H9 (cell line): ENCODE results near the gene ST6GALNAC2. TPM values are rescaled to one million over a fixed set of nuclear protein-coding genes. Genes with fewer than 3 reads are reported as not detected.

Experiments
- DNase-seq: peaks from one replicate; pipeline ENCODE4 v3.0.0-alpha.2; 2017
- H2AFZ ChIP-seq: one replicate; pipeline ENCODE4 v1.6.1; 2013; ENCODE audit warnings: mild to moderate bottlenecking, low read length, control low read depth, moderate library complexity
- H2AK5ac ChIP-seq: 2 replicates; pipeline ENCODE4 v1.6.1; 2013; ENCODE audit warnings: low read length, control low read depth, mixed read lengths; ENCODE audit not compliant: insufficient read length
- H2BK120ac ChIP-seq: one replicate; pipeline ENCODE4 v1.6.1; 2013; ENCODE audit warnings: low read depth, mild to moderate bottlenecking, low read length, control low read depth, inconsistent platforms; ENCODE audit not compliant: poor library complexity, severe bottlenecking
- H2BK12ac ChIP-seq: 2 replicates; pipeline ENCODE4 v1.6.1; 2013; ENCODE audit warnings: low read length, control low read depth, mixed read lengths, low read depth; ENCODE audit not compliant: insufficient read length
- H2BK15ac ChIP-seq: 2 replicates; pipeline ENCODE4 v1.6.1; 2013; ENCODE audit warnings: low read depth, low read length, control low read depth
- H2BK20ac ChIP-seq: one replicate; pipeline ENCODE4 v1.6.1; 2013; ENCODE audit warnings: low read depth, mild to moderate bottlenecking, low read length, control low read depth, inconsistent platforms; ENCODE audit not compliant: poor library complexity, severe bottlenecking
- H2BK5ac ChIP-seq: 2 replicates; pipeline ENCODE4 v1.6.1; 2013; ENCODE audit warnings: low read length, control low read depth, mixed read lengths; ENCODE audit not compliant: insufficient read length
- H3K14ac ChIP-seq: 2 replicates; pipeline ENCODE4 v1.6.1; 2013; ENCODE audit warnings: low read length, control low read depth; ENCODE audit not compliant: insufficient read depth
- H3K18ac ChIP-seq: 2 replicates; pipeline ENCODE4 v1.6.1; 2013; ENCODE audit warnings: low read depth, mild to moderate bottlenecking, mixed read lengths, low read length, control low read depth; ENCODE audit not compliant: insufficient read length
- H3K23ac ChIP-seq: 2 replicates; pipeline ENCODE4 v1.6.1; 2013; ENCODE audit warnings: low read length, control low read depth, mixed read lengths, low read depth; ENCODE audit not compliant: insufficient read length
- H3K23me2 ChIP-seq: 2 replicates; pipeline ENCODE4 v1.6.1; 2013; ENCODE audit warnings: low read depth, mild to moderate bottlenecking, mixed read lengths, low read length, control low read depth; ENCODE audit not compliant: insufficient read length, poor library complexity, severe bottlenecking
- H3K27ac ChIP-seq: 2 replicates; pipeline ENCODE4 v1.5.1; 2013; ENCODE audit warnings: low read length, control low read depth, mixed read lengths, low read depth; ENCODE audit not compliant: insufficient read length
- H3K27me3 ChIP-seq: 2 replicates; pipeline ENCODE4 v1.6.1; 2013; ENCODE audit warnings: low read length, control low read depth, inconsistent platforms; ENCODE audit not compliant: insufficient read depth
- H3K4ac ChIP-seq: 2 replicates; pipeline ENCODE4 v1.6.1; 2013; ENCODE audit warnings: low read depth, mild to moderate bottlenecking, control low read depth, inconsistent platforms, low read length, moderate library complexity
- H3K4me1 ChIP-seq: 2 replicates; pipeline ENCODE4 v1.6.1; 2013; ENCODE audit warnings: low read length, control low read depth, inconsistent platforms; ENCODE audit not compliant: insufficient read depth
- H3K4me2 ChIP-seq: 2 replicates; pipeline ENCODE4 v1.6.1; 2013; ENCODE audit warnings: low read length, control low read depth, mixed read lengths; ENCODE audit not compliant: insufficient read length, insufficient read depth
- H3K56ac ChIP-seq: 2 replicates; pipeline ENCODE4 v1.6.1; 2013; ENCODE audit warnings: low read depth, mild to moderate bottlenecking, mixed read lengths, low read length, control low read depth; ENCODE audit not compliant: insufficient read length
- H3K79me1 ChIP-seq: 2 replicates; pipeline ENCODE4 v1.6.1; 2013; ENCODE audit warnings: low read depth, mild to moderate bottlenecking, moderate library complexity, low read length, control low read depth, inconsistent platforms; ENCODE audit not compliant: insufficient read depth, poor library complexity, severe bottlenecking
- H3K79me2 ChIP-seq: 2 replicates; pipeline ENCODE4 v1.6.1; 2013; ENCODE audit warnings: low read length, control low read depth, inconsistent platforms; ENCODE audit not compliant: insufficient read depth
- H3K9ac ChIP-seq: 2 replicates; pipeline ENCODE4 v1.6.1; 2013; ENCODE audit warnings: low read length, control low read depth, mixed read lengths; ENCODE audit not compliant: insufficient read length; ENCODE audit errors: extremely low read depth
- H3K9me3 ChIP-seq: one replicate; pipeline ENCODE4 v1.6.1; 2013; ENCODE audit warnings: low read depth, low read length, inconsistent platforms; ENCODE audit not compliant: control insufficient read depth
- H3T11ph ChIP-seq: one replicate; pipeline ENCODE4 v1.6.1; 2013; ENCODE audit warnings: mild to moderate bottlenecking, low read length, control low read depth, inconsistent platforms
- H4K20me1 ChIP-seq: one replicate; pipeline ENCODE4 v1.6.1; 2013; ENCODE audit not compliant: control insufficient read depth, insufficient read length, insufficient read depth
- H4K5ac ChIP-seq: 2 replicates; pipeline ENCODE4 v1.6.1; 2013; ENCODE audit warnings: low read depth, mild to moderate bottlenecking, mixed read lengths, low read length, control low read depth; ENCODE audit not compliant: insufficient read length
- H4K8ac ChIP-seq: replicated peaks from 2 replicates; pipeline ENCODE4 v1.6.1; 2013; ENCODE audit warnings: low read length, control low read depth, mixed read lengths, low read depth; ENCODE audit not compliant: insufficient read length
- H4K91ac ChIP-seq: 2 replicates; pipeline ENCODE4 v1.6.1; 2013; ENCODE audit warnings: low read depth, mild to moderate bottlenecking, moderate library complexity, mixed read lengths, low read length, control low read depth; ENCODE audit not compliant: insufficient read length
- H3K27ac Mint-ChIP-seq, 3 experiments: 2 replicates in 2 of 3; 3 replicates in 1 of 3; pipeline ENCODE4 v1.8.0; 2020 to 2021; ENCODE audit warnings: mixed read lengths in 3 of 3, mild to moderate bottlenecking in 1 of 3, moderate library complexity in 1 of 3
- H3K27me3 Mint-ChIP-seq: 2 replicates; pipeline ENCODE4 v1.8.0; 2021; ENCODE audit warnings: low read depth, mild to moderate bottlenecking, moderate library complexity, mixed read lengths
- H3K36me3 Mint-ChIP-seq, 3 experiments: 2 replicates in 2 of 3; 3 replicates in 1 of 3; pipeline ENCODE4 v1.8.0; 2020 to 2021; ENCODE audit warnings: low read depth in 3 of 3, mixed read lengths in 3 of 3; ENCODE audit not compliant: insufficient read depth in 1 of 3
- H3K4me1 Mint-ChIP-seq, 2 experiments: 2 replicates each; pipeline ENCODE4 v1.8.0; 2020; ENCODE audit warnings: mixed read lengths in 2 of 2
- H3K4me3 Mint-ChIP-seq, 2 experiments: 2 replicates in 1 of 2; 3 replicates in 1 of 2; pipeline ENCODE4 v1.8.0; 2020 to 2021; ENCODE audit warnings: mild to moderate bottlenecking in 2 of 2, mixed read lengths in 2 of 2, moderate library complexity in 1 of 2
- H3K9me3 Mint-ChIP-seq, 2 experiments: 2 replicates in 1 of 2; 3 replicates in 1 of 2; pipeline ENCODE4 v1.8.0; 2020; ENCODE audit warnings: mild to moderate bottlenecking in 2 of 2, mixed read lengths in 2 of 2, moderate library complexity in 1 of 2
- CTCF ChIP-seq: fragments of 200-600 bp; sonication (generic); conservative IDR thresholded peaks from 3 replicates; pipeline ENCODE4 v1.8.0; 2021; ENCODE audit warnings: antibody characterized with exemption, mild to moderate bottlenecking
- WGBS: extraction: QIAGEN DNeasy Blood & Tissue Kit; methylation state at CpG from one replicate; pipeline ENCODE4 v1.1.7; 2013; ENCODE audit warnings: missing lambda C conversion rate, low lambda C conversion rate, mixed read lengths; ENCODE audit not compliant: insufficient read length; ENCODE audit errors: extremely low coverage; 5-methylcytosine and 5-hydroxymethylcytosine counted together
- total RNA-seq: library from RNA; stranded (reverse); gene quantifications from 2 replicates; pipeline ENCODE4 v1.2.1, GENCODE V29; 2021

ST6GALNAC2 gene
- total RNA-seq, 1 experiment from 2014 or later = 0.46 TPM

DNA sequence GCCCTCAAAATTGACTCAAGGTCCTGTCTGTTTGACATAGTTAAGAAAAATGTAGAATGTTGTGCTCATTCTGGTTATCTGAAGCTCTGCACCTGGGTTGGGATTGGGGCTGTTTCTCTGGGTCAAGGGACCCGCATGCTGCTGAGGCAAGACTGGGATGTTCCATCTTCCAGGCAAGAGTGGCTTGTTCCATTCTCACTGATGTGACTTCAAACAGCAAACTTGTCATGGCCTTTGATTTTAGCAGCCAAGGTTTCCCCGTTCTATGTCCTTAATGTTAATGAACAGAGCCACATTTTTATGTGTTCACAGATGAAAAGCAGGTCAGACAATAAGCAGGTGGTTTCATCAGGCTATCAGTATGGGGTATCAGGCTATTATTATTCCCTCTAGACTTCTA lies 32.2 kb upstream of the ST6GALNAC2 start:
- no peak overlapping the region for H3K18ac ChIP-seq
- no peak overlapping the region for H2AK5ac ChIP-seq
- no peak for DNase-seq
- Mint-ChIP-seq H3K27me3 (peaks cover 3% of the 10 kb centered on the region), H3K27ac (no peak overlapping the region), H3K36me3 (peaks cover 2 to 6% (median 6%) of the 10 kb centered on the region in 3 experiments; a peak in 5 of 7 replicates), H3K4me1 (peaks cover 6 to 7% of the 10 kb centered on the region in 2 experiments), H3K9me3 (peaks cover 16 to 19% of the 10 kb centered on the region in 2 experiments), H3K4me3 (no peak overlapping the region)
- H2BK20ac ChIP-seq = no peak overlapping the region
- no peaks in the 10 kb centered on the region for H3K79me2 ChIP-seq
- H3K9ac ChIP-seq = no peak overlapping the region
- no peak overlapping the region for H2BK15ac ChIP-seq
- no peak overlapping the region for H2AFZ ChIP-seq
- no peak overlapping the region for H3K56ac ChIP-seq
- H2BK5ac ChIP-seq = no peak overlapping the region
- no peaks in the 10 kb centered on the region for H3K4me1 ChIP-seq
- H4K91ac ChIP-seq = no peak overlapping the region
- no peak overlapping the region for H3T11ph ChIP-seq
- no peak overlapping the region for H4K5ac ChIP-seq
- no peaks in the 10 kb centered on the region for H3K79me1 ChIP-seq
- no peak overlapping the region for H3K4ac ChIP-seq
- H3K27me3 ChIP-seq = no peaks in the 10 kb centered on the region
- H3K9me3 ChIP-seq = no peaks in the 10 kb centered on the region
- no peaks in the 10 kb centered on the region for H3K23me2 ChIP-seq
- H2BK12ac ChIP-seq = no peak overlapping the region
- no peak overlapping the region for H3K14ac ChIP-seq
- no CpG with 5 or more reads among the region's 2 CpGs for WGBS
- no peaks in the 10 kb centered on the region for H4K20me1 ChIP-seq
- no peak overlapping the region for H2BK120ac ChIP-seq
- no peak for TF ChIP-seq CTCF
- H4K8ac ChIP-seq = no peak overlapping the region
- H3K27ac ChIP-seq = no peak overlapping the region
- no peak overlapping the region for H3K4me2 ChIP-seq
- no peak overlapping the region for H3K23ac ChIP-seq
